MCF 10A (cell line): ENCODE data around the gene CRELD2. TPM values are rescaled to one million over a fixed set of nuclear protein-coding genes. Genes with fewer than 3 reads are reported as not detected.

Experiments
- BruUV-seq: library from RNA; stranded (reverse); fragments of 400-500 nt; replicated peaks from 2 replicates; lab custom pipeline; 2021; lab: Mats Ljungman, UMichigan
- CTCF ChIA-PET: fragments of 300-600 bp; sonication (Branson Sonifier 250); formaldehyde crosslinking; extraction: SDS; loops from one replicate; lab custom pipeline; 2021; ENCODE audit warnings: antibody characterized with exemption, inconsistent platforms; lab: Yijun Ruan, JAX
- POLR2A ChIA-PET: fragments of 300-600, 350-650 bp; sonication (Branson Sonifier 250); formaldehyde crosslinking; extraction: SDS; loops from one replicate; lab custom pipeline; 2020; ENCODE audit warnings: antibody characterized with exemption, inconsistent platforms; lab: Yijun Ruan, JAX
- DNase-seq: peaks from one replicate; pipeline ENCODE4 v3.0.0-alpha.2; 2018; ENCODE audit not compliant: unreplicated experiment
- H3K27ac Mint-ChIP-seq: one replicate; pipeline ENCODE4 v1.8.0; 2022; ENCODE audit warnings: mild to moderate bottlenecking, low read depth, mixed read lengths; ENCODE audit not compliant: unreplicated experiment
- H3K27me3 Mint-ChIP-seq: one replicate; pipeline ENCODE4 v1.8.0; 2022; ENCODE audit warnings: mixed read lengths; ENCODE audit not compliant: insufficient read depth, unreplicated experiment
- H3K36me3 Mint-ChIP-seq: one replicate; pipeline ENCODE4 v1.8.0; 2022; ENCODE audit warnings: mild to moderate bottlenecking, moderate library complexity, mixed read lengths; ENCODE audit not compliant: insufficient read depth, unreplicated experiment
- H3K4me1 Mint-ChIP-seq: one replicate; pipeline ENCODE4 v1.8.0; 2022; ENCODE audit warnings: mixed read lengths; ENCODE audit not compliant: insufficient read depth, unreplicated experiment
- H3K4me3 Mint-ChIP-seq: one replicate; pipeline ENCODE4 v1.8.0; 2022; ENCODE audit warnings: mild to moderate bottlenecking, moderate library complexity, mixed read lengths; ENCODE audit not compliant: unreplicated experiment
- H3K9me3 Mint-ChIP-seq: one replicate; pipeline ENCODE4 v1.8.0; 2022; ENCODE audit warnings: mixed read lengths; ENCODE audit not compliant: unreplicated experiment
- intact Hi-C: fragments of 100-400 bp; cut with micrococcal nuclease; formaldehyde crosslinking; loops from 2 replicates; pipeline ENCODE4 v1.14.1; 2022
- total RNA-seq: library from RNA; stranded (reverse); gene quantifications from 2 replicates; pipeline ENCODE4 v1.2.3, GENCODE V29; 2022
- TF ChIP-seq, protein P1 (sequence below): fragments of 200-600 bp; IDR thresholded peaks from one replicate; pipeline ENCODE4 v1.8.0; 2022; ENCODE audit warnings: antibody characterized with exemption, mild to moderate bottlenecking; ENCODE audit not compliant: unreplicated experiment

The CRELD2 gene
- total RNA-seq, 1 experiment from 2014 or later, result 70.7 TPM

DNA sequence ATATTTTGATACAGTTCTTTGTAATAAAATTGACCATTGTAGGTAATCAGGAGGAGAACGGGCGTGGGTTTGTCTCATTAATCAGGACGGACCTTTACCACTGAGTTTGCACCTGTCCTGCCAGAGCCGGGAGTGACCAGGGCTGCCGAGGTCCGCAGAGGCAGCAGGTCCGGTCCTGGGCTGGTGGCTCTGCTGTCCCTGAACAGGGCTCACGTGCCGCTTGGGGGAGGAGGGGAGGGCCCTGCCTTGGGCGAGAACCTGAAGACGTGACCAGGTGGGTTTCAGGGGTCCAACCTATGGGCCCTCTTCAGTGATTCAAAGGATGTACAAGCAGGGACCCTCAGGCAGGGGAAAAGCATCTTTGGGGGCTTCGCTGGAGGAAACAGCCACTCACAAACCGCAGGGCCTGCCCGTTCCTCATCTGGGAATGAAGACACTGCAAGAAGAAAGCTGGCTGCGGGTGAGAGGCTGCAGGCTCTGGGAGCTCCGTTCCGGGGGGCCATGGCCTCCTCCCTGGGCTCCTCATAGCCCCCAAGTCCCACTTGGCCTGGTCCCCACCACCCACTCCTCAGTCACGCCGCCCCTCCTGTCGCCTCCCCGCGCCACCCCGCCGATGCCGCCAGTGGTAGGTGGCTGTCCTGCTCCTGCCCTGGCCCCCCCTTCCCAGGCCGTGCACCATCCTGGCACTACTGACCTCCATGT lies 9.2 kb downstream of the CRELD2 start:
- BruUV-seq, result no TSS peak
- no peaks in the 10 kb centered on the region for H3K27me3 Mint-ChIP-seq
- peaks cover 5% of the 10 kb centered on the region for H3K4me1 Mint-ChIP-seq
- peaks cover 26% of the 10 kb centered on the region for H3K36me3 Mint-ChIP-seq
- H3K9me3 Mint-ChIP-seq, result no peaks in the 10 kb centered on the region
- TF ChIP-seq, protein P1, sequence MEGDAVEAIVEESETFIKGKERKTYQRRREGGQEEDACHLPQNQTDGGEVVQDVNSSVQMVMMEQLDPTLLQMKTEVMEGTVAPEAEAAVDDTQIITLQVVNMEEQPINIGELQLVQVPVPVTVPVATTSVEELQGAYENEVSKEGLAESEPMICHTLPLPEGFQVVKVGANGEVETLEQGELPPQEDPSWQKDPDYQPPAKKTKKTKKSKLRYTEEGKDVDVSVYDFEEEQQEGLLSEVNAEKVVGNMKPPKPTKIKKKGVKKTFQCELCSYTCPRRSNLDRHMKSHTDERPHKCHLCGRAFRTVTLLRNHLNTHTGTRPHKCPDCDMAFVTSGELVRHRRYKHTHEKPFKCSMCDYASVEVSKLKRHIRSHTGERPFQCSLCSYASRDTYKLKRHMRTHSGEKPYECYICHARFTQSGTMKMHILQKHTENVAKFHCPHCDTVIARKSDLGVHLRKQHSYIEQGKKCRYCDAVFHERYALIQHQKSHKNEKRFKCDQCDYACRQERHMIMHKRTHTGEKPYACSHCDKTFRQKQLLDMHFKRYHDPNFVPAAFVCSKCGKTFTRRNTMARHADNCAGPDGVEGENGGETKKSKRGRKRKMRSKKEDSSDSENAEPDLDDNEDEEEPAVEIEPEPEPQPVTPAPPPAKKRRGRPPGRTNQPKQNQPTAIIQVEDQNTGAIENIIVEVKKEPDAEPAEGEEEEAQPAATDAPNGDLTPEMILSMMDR, result no peak
- no peak overlapping the region for H3K27ac Mint-ChIP-seq
- no peak overlapping the region for H3K4me3 Mint-ChIP-seq
- intact Hi-C loops, result no loop called here
- no peak for DNase-seq
- ChIA-PET POLR2A (interaction anchor here (1.6 kb wide), 1 partner anchor 9 kb away, joined by 5 read pairs; the partner anchor contains the start of genes ALG12 and CRELD2), CTCF (interaction anchor here (1.5 kb wide), 1 partner anchor 102 kb away, joined by 8 read pairs; no protein-coding TSS in a partner anchor)

DNA sequence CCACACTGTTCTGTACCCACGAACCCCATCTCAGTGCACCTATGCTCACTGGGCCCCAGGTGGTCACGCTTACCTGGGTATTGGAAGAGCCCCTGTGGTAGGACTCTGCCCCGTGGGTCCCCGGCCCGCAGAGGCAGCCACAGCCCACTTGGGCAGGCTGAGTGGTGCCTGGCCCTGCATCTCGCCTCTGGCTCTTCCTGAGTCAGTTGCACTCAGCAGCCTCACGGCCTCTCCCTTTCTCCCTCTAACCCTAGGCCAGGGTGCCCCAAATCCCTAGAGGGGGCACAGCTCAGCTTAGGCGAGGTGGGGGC lies 9.7 kb downstream of the CRELD2 start:
- Mint-ChIP-seq H3K4me3 (no peak overlapping the region), H3K27ac (no peak overlapping the region), H3K36me3 (peaks cover 26% of the 10 kb centered on the region), H3K27me3 (no peaks in the 10 kb centered on the region), H3K9me3 (no peaks in the 10 kb centered on the region), H3K4me1 (peaks cover 9% of the 10 kb centered on the region)
- BruUV-seq, result no TSS peak
- DNase-seq, result no peak
- intact Hi-C loops, result no loop called here
- TF ChIP-seq, protein P1, result no peak
- CTCF ChIA-PET, result interaction anchor here (0.6 to 1.5 kb wide), 2 partner anchors 98 to 102 kb away, joined by 3 to 8 read pairs; no protein-coding TSS in a partner anchor
- POLR2A ChIA-PET, result interaction anchor here (1.6 kb wide), 1 partner anchor 10 kb away, joined by 5 read pairs; the partner anchor contains the start of genes ALG12 and CRELD2

DNA sequence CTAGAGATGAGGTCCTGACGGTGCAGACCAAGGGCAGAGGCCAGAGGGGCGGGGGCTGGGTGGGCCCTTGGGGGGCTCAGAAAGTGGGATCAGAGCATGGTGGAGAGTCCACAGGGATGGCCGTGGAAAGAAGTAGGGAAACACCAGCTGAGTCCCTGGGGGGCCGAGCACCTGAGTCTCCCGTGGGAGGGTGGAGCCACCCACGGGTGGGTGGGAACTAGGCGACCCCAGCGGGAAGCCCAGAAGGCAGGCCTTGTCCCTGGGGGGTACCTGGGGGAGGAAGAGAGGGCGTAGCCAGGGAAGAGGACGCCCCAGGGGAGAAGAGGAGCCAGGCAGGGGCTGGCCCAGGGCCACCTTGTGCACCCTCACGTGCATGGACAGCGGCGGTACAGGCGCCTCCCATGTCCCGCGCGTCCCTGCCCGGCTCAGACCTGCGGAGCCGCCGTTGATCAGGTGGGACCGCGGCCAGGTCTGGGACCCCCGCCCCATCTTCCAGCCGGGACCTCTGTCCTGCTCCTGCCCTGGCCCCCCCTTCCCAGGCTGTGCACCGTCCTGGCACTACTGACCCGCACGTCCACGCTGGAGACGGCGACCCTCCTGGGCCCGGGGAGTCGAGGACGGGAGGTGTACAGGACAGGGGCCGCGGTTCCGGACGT lies 10.2 kb downstream of the CRELD2 start:
- CTCF ChIA-PET, result interaction anchor here (0.6 kb wide), 1 partner anchor 98 kb away, joined by 3 read pairs; no protein-coding TSS in a partner anchor
- intact Hi-C loops, result no loop called here
- no peaks in the 10 kb centered on the region for H3K27me3 Mint-ChIP-seq

More for the DNA sequence above, 10.2 kb downstream of the CRELD2 start:
- Mint-ChIP-seq H3K4me3 (no peak overlapping the region), H3K36me3 (peaks cover 26% of the 10 kb centered on the region), H3K27ac (no peak overlapping the region), H3K9me3 (no peaks in the 10 kb centered on the region), H3K4me1 (peaks cover 12% of the 10 kb centered on the region)
- no TSS peak for BruUV-seq
- POLR2A ChIA-PET, result no interaction called here
- TF ChIP-seq, protein P1, result no peak
- no peak for DNase-seq
